Brain microvascular endothelial cell (primary cell): ENCODE results near the gene CALHM5.
"Not testable (repeated sequence)": the region's sequence is repeated elsewhere in the genome, so short reads cannot be mapped to it uniquely, and the experiment has no call there.

ENCODE experiments used
- DNase-seq: peaks from one replicate; pipeline ENCODE4 v3.0.0-alpha.2; 2020
- H3K27ac ChIP-seq: fragments of 250-450 bp; sonication (Bioruptor Pico); 2 replicates; pipeline ENCODE4 v1.5.1; 2020; ENCODE audit warnings: mild to moderate bottlenecking, moderate library complexity
- H3K27me3 ChIP-seq: fragments of 250-450 bp; sonication (Bioruptor Pico); replicated peaks from 2 replicates; pipeline ENCODE4 v1.5.1; 2020; ENCODE audit warnings: mild to moderate bottlenecking
- H3K36me3 ChIP-seq: fragments of 250-450 bp; sonication (Bioruptor Pico); replicated peaks from 2 replicates; pipeline ENCODE4 v1.5.1; 2020; ENCODE audit warnings: mild to moderate bottlenecking
- H3K4me3 ChIP-seq: 2 replicates; pipeline ENCODE4 v1.5.1; 2011; ENCODE audit warnings: low read depth, mild to moderate bottlenecking, control low read depth, low read length, moderate library complexity
- in situ Hi-C: cut with HindIII; loops from 2 replicates; pipeline ENCODE4 v1.10.0; 2017; ENCODE audit warnings: low sequenced_read_pairs, low pct_ligation_motif_present
- TF ChIP-seq, protein P1 (sequence below): IDR thresholded peaks from 2 replicates; pipeline ENCODE4 v1.5.1; 2011; ENCODE audit warnings: low read depth, mild to moderate bottlenecking, moderate library complexity, low read length, control low read depth, inconsistent platforms; ENCODE audit errors: missing control alignments

Gene CALHM5

DNA sequence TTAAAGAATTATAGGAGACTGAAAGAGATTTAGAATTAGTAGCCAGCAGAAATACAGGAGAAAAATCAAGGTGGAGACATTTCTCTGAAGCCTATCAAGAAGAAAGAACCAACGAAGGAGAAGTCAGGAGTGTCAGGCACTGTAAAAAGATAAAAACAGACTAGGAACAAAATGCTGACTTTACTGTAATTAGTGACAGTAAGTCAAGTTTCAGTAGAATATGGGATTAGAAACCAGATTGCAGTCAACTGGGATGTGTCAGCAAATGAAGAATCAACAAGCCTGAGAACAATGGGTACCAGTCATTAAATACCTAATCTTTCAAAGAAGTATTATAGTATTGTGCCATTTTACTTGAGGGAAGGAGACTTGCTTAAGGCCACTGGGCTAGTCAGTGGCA, 28.7 kb upstream of the CALHM5 start:
- H3K27ac ChIP-seq = no peak overlapping the region
- H3K27me3 ChIP-seq = no peaks in the 10 kb centered on the region
- in situ Hi-C loops = no loop called here
- TF ChIP-seq, protein P1, sequence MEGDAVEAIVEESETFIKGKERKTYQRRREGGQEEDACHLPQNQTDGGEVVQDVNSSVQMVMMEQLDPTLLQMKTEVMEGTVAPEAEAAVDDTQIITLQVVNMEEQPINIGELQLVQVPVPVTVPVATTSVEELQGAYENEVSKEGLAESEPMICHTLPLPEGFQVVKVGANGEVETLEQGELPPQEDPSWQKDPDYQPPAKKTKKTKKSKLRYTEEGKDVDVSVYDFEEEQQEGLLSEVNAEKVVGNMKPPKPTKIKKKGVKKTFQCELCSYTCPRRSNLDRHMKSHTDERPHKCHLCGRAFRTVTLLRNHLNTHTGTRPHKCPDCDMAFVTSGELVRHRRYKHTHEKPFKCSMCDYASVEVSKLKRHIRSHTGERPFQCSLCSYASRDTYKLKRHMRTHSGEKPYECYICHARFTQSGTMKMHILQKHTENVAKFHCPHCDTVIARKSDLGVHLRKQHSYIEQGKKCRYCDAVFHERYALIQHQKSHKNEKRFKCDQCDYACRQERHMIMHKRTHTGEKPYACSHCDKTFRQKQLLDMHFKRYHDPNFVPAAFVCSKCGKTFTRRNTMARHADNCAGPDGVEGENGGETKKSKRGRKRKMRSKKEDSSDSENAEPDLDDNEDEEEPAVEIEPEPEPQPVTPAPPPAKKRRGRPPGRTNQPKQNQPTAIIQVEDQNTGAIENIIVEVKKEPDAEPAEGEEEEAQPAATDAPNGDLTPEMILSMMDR = no peak
- no peak for DNase-seq
- H3K36me3 ChIP-seq = no peaks in the 10 kb centered on the region
- no peak overlapping the region for H3K4me3 ChIP-seq

DNA sequence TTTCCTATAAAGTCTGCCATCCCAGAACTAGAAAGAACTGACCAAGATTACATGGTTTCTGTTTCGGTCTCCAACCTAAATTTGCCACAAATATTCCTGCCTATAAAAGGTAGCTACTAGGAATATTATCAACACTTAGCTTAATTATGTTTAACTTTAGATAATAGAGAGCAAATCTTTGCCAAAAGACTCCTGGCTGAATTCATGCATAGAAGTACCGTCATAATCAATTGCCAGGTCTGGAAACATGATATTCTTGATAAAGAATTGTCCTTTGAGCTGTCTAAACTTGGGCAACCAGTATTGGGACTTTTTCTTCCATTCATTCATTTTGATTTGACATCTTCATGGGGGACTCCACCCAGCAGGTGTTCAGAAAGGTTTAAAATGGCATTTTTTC, 27.8 kb upstream of the CALHM5 start:
- TF ChIP-seq, protein P1 = no peak
- in situ Hi-C loops = no loop called here
- Histone ChIP-seq H3K27me3 (no peaks in the 10 kb centered on the region), H3K27ac (no peak overlapping the region), H3K4me3 (no peak overlapping the region), H3K36me3 (no peaks in the 10 kb centered on the region)
- no peak for DNase-seq

DNA sequence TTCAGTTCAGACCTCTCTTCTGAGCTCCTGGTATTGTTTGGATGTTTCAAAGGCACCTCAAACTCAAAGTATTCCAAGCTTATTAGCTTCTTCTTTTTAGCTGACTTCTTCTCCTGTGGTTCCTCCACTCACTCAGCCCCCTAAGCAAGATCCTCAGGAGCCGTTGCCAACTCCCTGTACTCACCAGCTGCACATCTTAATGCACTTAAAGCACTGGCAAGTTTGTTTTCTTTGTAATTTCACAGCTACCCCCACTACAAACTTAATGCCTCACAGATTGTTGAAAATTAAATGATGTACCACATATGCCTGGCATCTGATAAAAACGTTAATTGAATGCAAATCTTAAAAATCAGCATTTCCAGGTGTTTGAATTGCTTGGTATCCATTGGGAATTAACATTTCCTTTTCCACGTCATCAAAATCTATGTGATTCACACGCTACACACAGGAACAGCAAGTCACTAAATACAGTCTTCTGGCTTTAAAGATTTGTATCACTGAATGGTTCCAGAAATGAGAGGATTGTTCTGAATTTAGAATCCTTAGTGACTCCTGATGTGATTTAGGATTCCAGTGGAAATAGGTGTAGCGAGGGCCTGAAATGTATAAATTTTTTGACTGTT, 25.8 kb upstream of the CALHM5 start:
- H3K4me3 ChIP-seq = no peak overlapping the region
- H3K27ac ChIP-seq = no peak overlapping the region
- in situ Hi-C loops = no loop called here
- no peaks in the 10 kb centered on the region for H3K27me3 ChIP-seq
- DNase-seq = no peak
- TF ChIP-seq, protein P1 = no peak
- no peaks in the 10 kb centered on the region for H3K36me3 ChIP-seq

DNA sequence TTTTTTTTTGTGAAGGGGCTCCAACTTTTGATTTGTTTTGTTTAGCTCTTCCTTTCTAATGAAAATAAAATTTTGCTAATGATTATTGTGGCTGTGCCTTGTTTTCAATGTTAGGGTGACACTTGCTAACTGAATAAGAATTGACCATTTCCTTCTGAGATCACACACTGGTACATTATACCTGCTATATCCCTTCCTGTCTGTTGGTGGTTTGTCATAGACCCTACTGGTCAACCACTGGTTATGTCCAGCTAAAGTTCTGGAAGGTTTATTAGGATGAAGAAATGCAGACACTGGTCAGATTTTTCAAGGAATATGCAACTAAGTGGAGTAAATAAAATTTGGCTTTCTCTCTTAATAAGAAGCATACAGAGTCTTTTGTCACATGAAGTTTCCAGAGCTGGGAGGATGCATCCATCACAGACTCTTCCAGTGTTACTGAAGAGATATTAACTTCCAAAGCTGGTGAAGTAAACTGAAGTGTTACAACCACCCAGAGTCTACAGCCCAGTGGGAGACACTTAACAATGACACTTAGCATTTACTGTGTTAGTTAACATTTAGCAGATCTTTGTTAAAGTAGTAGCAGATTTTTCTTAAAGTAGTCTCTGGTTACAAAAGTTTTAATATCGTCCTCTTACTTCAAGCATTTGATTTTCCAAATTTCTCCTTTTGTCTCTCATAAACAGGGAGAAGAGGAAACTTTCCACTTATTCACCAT, 19.7 kb upstream of the CALHM5 start:
- Histone ChIP-seq H3K36me3 (no peaks in the 10 kb centered on the region), H3K27ac (no peak overlapping the region), H3K27me3 (no peaks in the 10 kb centered on the region), H3K4me3 (no peak overlapping the region)
- DNase-seq = no peak
- in situ Hi-C loops = no loop called here
- TF ChIP-seq, protein P1 = no peak

DNA sequence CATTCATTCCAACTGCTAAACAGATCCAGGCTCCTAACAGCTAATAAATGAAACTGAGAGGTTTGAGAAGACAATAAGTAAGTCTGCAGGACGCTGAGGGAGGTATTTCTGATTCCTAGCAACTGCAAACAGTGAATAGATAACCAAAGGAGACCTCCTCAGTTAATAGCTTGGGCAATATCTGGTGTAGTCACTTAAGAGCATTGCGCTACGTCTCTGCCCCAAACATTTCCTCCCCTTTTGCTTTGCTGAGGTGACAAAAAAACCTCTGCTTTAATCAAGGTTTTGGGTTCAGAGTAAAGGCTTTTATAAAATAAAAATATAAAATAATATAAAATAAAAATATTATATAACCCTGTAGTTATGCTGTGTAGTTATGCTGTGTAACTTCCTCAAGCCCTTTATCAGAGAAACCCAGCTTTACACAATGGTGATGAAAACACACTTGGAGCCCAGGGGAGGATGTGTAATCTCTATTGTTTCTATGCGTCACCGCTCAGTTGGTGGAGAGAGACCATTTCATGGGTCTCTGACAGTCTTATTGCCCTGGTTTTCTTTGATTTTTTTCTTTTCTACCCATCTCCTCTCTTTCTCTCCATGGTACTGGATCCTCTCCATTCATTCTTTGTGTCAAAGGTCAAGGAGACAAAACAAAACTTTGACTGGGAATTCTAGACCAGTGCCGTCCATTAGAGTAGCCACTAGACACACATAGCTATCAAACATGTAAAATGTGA, 18.9 kb upstream of the CALHM5 start:
- TF ChIP-seq, protein P1 = no peak

DNA sequence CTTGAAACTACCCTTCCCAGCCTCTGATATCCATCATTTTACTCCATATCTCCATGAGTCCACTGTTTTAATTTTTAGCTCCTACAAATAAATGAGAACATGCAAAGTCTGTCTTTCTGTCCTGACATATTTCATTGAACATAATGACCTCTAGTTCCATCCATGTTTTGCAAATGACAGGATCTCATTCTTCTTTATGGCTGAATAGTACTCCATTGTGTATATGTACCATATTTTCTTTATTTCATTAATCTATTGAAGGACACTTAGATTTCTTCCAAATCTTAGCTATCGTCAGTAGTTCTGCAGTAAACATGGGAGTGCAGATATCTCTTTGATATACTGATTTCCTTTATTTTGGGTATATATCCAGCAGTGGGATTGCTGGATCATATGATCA, 16.3 kb upstream of the CALHM5 start:
- in situ Hi-C loops, H3K27me3 ChIP-seq, H3K36me3 ChIP-seq, DNase-seq, H3K4me3 ChIP-seq, H3K27ac ChIP-seq: not testable (repeated sequence)

More for the DNA sequence above, 18.9 kb upstream of the CALHM5 start:
- no peak for DNase-seq
- H3K27me3 ChIP-seq = no peaks in the 10 kb centered on the region
- in situ Hi-C loops = no loop called here
- H3K27ac ChIP-seq = no peak overlapping the region
- H3K36me3 ChIP-seq = no peaks in the 10 kb centered on the region
- no peak overlapping the region for H3K4me3 ChIP-seq
